ENCODE data around the gene EIF5A.
A peak's percentile ranks its signal among the peaks of the same experiment; 100 is the strongest.

EIF5A gene

DNA sequence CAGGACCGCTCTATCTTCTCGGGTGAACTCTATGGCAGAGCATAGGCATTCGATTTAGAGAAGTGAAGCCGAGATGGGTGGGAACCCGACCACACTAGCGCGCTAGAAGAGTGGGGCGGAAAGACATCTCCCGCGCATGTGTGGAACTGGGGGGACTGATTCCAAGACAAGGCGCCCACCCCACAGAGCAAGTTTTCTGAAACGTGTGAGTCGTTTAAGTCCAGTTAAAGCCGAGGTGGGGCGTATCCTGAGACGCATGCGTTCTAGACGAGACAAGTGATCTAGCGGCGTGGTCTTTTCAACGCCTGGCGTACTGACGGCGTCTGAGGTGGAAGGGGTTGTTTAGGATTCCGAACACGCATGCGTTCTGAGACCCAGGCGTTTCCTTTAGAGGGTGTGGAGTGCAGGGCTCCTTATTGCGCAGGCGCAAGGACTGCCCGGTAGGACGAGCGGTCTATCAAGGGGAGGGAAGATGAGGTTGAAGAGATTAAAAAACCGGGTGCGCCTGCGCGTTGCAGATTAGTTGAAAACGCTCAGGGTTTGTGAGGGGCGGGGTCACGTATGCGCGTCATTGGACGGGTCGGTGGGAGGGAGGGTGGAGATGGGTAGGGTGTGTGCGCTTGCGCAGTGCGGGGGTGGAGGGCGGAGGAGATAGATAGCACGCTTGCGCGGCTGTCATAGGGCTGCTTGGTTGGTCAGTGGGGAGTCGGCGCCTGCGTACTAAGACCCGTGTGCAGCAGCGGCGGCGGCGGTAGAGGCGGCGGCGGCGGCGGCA is at the start of gene EIF5A:
Gene EIF5A, plus strand, starts transcription at position 718 of the 775 bp plus-strand sequence. CDS start 2,008 bp downstream, outside the sequence.
- DNase-seq (ENCODE audit: low spot score) = peak; percentile 94
- peak; percentile 93 for FAIRE-seq

DNA sequence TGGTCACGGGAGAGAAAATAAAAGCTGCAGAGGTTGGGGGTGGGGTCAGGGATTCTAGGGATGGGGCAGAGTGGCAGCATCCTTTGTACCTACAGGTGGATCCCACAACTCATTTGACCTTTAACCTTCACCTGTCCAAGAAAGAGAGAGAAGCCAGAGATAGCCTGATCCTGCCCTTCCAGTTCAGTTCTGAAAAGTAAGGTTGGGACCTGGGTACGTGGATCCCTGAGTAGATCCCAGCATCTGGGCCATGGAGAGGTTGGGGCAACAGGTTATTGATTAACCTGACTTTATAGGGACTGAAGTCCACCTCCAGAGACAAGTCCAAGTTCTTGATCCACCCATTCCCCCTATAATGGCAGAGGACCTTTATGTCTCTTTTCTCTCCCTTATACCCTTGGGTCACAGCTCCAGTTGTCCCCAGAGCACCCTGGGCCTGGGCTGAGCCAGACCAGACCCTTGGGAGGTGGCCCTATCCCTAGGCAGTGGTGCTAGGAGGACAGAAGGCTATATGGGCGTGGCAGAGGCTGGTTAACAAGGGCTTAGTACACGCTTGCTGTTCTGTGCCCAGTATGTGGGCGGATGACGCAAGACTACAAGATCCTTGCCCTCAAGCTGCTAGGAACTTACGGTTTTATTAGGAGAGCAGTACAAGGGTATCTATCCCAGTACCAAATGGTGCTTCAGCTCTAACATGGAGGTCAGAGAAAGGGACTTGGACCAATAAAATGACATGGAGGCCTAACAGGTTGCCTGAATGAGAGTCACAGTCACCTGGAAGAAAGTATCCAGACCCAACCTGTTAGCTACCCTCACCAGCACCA is 48.5 kb upstream of the EIF5A start:
- no peak for FAIRE-seq
- DNase-seq (ENCODE audit: low spot score) = no peak

DNA sequence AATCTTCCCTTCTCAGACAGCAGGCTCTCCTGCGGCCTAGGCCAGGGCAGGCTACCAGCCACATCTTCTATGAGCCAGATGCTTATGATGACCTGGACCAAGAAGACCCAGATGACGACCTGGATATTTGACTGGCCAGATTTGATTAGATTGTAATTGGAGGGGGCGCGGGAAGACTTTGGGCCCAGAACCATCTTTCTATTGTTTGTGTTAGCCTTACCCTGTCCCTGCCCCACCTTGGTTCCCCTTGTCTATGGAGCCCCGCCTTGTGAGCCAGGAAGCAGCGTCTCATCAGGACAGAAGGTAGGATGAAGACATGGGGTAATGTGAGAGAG is 47.9 kb upstream of the EIF5A start:
- FAIRE-seq = no peak

DNA sequence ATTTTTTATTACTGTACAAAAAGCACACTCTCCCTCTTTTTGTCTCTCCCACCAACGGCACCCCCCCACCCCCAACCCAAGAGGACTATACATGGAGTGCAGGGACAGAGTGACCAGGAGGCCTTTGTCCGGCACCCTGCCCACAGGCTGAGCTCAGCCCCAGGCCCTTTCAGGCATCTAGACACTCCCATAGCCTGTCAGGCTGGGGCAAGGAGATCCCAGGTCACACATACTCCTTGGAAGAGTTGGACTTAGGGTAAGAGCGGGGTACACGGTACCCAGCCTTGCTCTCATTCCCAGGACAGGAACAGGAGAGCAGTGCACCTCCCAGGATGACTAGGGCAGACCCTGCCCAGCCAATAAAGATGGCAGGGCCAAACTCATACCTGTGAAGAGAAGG is 47.3 kb upstream of the EIF5A start:
- FAIRE-seq = no peak

More for the DNA sequence above, 47.9 kb upstream of the EIF5A start:
- no peak for DNase-seq (ENCODE audit: low spot score)

DNA sequence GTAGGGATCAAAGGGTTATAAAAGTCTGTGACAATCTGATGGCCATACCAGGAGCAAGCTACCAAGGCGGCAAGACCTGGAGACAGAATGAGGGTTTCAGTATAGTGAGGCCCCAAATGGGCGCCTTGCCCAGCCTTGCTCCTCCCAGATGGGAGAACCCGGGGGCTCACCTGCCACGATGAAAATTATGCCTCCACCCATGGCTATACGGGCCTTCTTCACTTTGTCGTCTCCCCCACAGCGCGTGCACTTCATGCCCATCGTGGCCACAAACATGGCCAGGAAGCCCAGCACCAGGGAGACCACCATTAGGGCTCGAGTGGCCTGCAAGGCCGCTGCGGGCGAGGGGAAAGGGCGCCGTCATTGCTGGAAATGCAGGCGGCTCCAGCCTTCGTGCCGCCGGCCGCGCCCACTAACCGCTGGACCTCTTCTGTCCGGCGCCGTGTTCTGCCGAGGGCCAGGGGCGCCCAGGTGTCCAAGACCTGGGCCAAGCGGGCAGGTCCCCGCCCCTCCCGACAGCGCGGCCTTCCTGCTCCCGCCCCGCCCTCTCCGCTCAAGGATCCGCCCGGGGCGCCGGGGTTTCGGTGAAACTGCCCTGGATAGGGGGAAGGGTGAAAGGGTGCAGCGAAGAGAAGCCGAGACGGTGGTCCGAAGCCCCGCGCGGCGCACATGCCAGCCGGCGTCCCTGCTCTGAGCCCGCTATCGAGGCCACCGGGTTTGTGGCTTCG is 46.6 kb upstream of the EIF5A start:
- no peak for DNase-seq (ENCODE audit: low spot score)
- FAIRE-seq = no peak

More for the DNA sequence above, 47.3 kb upstream of the EIF5A start:
- DNase-seq (ENCODE audit: low spot score) = no peak

DNA sequence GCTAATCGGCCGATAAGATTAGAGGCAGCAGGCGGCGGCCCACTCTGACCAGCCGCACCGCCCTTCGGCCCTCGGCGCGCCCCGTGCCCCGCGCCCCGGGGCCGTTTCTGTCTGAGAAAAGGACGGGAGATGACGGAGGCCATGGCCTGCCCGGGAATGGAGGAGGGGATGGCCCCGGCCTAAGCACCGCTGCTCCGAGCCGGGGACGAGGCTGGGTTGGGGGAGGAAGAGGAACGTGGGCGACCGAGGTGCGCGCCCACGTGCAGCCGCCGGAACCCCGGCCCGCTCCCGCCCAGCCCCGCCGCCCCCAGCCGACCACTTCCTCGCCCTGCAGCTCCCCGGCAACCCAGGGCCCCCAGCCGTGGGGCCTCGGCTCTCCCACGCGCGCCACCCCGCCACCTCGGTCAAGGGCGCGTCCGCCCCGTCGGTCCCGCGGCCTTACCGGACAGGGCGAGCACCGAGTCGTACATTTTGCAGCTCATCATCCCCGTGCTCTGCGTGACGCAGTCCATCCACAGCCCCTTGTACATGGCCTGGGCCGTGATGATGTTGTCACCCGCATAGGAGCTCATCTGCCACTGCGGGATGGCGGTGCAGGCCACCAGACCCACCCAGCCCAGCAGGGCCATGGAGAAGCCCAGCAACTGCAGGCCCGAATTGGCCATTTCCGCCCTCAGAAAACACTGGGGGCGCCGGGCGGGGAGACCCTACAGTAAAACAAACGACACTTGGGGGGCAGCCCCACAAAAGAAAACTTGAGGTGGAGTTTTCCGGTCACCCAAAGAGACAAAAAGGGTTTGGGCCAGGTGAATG is 45.8 kb upstream of the EIF5A start:
- FAIRE-seq (no peak), DNase-seq (ENCODE audit: low spot score) (no peak)

DNA sequence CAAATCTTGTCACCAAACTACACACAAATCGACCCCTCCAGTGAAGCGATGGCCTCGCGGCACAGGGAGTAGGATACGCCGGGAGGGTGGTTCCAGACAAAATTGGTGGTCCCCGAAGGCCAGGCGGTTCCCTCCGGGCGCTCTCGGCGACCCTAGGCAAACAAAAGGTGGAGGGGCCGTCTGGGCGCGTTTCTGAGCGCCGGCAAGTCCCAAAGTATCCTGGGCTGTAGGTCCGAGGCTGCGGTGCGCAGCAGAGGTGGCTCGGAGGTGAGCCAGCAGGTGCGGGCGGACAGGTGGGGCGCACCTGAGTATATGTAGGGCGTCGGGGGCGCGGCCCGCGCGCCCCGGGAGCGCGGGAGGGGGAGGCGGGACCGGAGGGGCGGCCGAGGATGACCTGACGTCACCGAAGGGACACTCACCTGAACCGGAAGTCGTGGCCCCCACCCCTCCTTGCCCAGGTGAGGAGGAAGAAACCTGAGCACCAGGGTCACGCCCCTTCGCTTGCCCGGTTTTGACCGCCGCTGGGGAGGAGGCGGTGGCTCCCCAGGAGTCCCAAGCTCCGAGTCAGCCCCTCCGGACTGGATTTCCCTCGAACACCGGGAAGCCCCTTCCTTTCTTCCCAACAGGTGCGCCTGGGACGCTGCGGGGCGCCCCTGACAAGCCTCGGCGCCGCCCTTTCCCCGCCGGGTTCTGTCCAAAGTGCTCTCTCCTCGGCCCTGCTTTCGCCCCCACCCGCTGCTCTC is 45.1 kb upstream of the EIF5A start, which contains the start of gene CLDN7:
Gene CLDN7, minus strand, starts transcription at position 287 of the 743 bp plus-strand sequence. CDS start 435 bp downstream, outside the sequence.
- no peak for DNase-seq (ENCODE audit: low spot score)
- FAIRE-seq = no peak

DNA sequence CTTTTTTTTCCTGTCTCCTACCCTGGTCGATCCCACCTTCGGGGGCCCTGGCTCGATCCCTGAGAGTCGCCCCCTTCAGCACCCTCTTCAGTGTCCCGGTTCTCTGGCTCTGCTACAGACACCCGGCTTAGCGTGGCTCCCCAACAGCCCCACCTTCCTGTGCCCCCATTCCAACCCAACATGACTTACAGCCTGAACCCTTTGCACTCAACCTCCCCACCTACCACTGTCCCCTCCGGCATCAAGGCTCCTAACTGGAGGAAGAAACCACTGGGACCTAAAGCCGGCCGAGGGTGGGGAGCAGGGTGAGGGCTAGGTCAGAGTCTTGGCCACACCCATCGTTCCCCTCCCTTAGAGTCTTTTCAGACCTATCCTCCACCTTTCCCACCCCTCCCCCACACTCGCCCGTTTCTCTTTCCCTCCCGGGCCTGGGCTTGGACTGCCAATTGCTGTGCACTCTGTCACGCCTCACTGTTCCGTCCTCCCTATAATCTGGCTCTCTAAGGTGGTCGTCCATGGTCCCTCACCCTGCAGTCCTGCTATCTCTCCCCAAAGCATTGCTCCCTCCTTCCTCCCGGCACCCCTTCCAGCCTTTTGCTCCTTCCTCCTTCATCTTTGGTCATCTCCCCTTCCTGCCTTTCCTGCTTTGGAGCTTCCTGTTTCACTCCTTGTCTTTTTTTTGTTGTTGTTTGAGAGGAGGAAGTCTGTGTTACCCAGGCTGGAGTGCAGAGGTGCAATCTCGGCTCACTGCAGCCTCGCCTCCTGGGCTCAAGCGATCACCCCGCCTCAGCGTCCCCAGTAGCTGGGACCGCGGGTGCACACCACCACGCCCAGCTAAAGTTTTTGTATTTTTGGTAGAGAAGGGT is 44.3 kb upstream of the EIF5A start:
- FAIRE-seq = no peak

DNA sequence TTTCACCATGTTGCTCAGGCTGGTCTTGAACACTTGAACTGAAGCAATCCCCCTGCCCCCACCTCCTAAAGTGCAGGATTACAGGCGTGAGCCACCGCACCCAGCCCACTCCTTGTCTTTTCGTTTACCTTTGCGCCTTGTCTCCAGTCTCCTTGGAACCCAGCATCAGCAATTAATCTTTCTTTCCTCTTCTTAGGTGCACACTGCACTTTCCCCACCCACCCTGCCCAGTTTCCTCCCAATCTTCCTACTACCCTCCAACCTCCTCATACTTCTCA is 43.7 kb upstream of the EIF5A start:
- no peak for FAIRE-seq
- DNase-seq (ENCODE audit: low spot score) = no peak

More for the DNA sequence above, 44.3 kb upstream of the EIF5A start:
- DNase-seq (ENCODE audit: low spot score) = no peak

DNA sequence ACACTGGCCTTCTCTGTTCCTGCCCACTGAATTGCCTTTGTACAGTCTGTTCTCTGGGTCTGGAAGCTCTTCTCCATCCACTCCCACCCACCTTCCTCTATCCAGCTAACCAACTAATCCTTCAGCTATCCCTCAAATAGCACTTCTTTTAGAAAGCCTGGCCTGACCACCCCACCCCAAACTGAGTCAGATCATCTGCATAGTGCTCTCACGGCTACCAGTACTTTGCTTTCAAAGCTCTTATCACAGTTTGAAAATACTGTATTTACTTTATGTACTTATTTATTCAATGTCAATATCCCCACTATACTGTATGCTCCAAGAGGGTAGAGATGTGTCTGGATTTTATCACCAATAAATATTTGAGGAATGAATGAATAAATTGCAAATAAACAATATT is 40.6 kb upstream of the EIF5A start:
- FAIRE-seq = no peak
- DNase-seq (ENCODE audit: low spot score) = no peak

DNA sequence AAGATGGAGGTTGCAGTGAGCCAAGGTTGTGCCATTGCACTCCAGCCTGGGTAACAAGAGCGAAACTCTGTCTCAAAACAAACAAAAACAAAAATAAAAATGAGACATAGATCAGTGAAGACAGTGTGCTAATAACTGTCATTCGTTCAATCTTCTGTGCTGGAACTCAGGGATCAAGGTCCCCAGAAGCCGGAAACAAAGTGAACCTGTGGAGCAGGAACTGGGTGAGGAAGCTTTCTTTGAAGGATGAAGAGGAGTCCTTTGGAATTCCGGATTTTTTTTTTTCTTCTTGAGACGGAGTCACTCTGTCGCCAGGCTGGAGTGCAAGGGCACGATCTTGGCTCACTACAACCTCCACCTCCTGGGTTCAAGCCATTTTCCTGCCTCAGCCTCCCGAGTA is 28.0 kb upstream of the EIF5A start:
- FAIRE-seq (no peak), DNase-seq (ENCODE audit: low spot score) (no peak)

DNA sequence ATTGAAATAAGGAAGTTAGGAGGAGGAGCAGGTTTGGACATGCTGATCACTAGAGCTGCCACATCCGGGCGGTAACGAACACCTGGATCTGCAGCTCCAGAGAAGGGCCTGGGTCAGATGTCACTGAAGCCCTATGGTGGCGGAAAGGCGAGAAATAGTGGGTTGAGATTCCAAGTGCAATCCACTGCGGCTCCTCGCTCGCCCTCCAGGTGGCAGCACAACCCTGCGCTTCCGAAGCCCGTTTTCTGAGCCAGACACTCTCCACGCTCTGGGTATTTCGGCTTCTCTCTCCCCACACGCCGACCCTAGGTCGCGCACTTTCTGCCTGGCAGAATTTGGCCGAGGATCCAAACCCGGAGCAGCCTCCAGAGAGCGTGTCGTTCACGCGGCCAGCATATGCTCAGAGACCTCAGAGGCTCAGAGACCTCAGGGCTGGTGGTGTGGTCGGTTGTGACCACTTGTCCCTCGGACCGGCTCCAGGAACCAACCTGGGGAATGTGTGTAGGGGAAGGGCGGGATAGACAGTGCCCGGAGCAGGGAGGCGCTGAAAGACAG is 26.8 kb upstream of the EIF5A start:
- FAIRE-seq = no peak
- DNase-seq (ENCODE audit: low spot score) = peak; percentile 69

DNA sequence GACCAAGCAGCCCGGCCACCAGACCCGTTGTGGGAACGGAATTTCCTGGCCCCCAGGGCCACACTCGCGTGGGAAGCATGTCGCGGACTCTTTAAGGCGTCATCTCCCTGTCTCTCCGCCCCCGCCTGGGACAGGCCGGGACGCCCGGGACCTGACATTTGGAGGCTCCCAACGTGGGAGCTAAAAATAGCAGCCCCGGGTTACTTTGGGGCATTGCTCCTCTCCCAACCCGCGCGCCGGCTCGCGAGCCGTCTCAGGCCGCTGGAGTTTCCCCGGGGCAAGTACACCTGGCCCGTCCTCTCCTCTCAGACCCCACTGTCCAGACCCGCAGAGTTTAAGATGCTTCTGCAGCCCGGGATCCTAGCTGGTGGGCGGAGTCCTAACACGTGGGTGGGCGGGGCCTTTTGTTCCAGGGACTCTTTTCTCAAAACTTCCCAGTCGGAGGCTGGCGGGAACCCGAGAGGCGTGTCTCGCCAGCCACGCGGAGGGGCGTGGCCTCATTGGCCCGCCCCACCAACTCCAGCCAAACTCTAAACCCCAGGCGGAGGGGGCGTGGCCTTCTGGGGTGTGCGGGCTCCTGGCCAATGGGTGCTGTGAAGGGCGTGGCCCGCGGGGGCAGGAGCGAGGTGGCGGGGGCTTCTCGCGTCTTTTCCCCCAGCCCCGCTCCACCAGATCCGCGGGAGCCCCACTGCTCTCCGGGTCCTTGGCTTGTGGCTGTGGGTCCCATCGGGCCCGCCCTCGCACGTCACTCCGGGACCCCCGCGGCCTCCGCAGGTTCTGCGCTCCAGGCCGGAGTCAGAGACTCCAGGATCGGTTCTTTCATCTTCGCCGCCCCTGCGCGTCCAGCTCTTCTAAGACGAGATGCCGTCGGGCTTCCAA is 26.1 kb upstream of the EIF5A start, which contains the start of gene SLC2A4:
Gene SLC2A4, plus strand, starts transcription at position 645 of the 879 bp plus-strand sequence. Its CDS starts 217 bp downstream, at position 862.
- FAIRE-seq = no peak
- peak; percentile 93 for DNase-seq (ENCODE audit: low spot score)

DNA sequence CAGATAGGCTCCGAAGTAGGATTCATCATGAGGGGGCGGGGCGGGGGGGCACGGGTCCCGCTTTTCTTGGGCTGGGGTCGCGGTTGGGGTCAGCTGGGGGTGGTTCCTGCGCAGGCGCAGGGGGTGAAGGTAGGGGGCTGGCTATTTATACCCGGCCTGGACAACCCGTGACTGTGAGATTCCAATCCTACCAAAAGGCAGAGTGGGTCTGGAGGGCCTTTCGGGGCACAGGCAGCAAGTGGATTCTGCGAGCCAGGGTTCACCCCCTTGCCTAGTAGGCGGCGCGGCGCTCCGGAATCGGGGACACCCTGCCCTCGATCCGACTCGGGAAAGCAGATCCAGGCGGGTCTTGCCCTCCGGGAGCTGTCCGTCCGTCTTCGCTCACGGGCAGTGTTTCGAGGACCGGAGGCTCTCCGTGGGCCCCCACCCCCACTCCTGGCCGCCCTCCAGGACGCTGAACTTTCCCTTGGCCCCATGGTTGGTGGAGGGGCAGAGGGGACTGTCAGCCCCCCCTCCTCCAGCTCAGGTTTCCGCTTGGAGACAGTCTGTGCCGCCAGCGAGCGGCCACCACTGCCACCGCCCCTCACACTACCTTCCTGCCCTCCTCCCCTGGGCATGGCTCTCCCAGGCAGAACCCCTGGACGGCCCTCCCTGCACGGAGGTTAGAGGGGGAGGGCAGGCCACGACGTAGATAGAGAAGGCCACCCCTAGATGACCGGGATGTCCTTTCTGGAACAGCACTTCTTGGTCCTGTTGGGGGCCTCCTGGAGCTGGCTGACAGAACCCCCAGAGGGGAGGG is 25.3 kb upstream of the EIF5A start:
- FAIRE-seq = no peak
- DNase-seq (ENCODE audit: low spot score) = no peak

DNA sequence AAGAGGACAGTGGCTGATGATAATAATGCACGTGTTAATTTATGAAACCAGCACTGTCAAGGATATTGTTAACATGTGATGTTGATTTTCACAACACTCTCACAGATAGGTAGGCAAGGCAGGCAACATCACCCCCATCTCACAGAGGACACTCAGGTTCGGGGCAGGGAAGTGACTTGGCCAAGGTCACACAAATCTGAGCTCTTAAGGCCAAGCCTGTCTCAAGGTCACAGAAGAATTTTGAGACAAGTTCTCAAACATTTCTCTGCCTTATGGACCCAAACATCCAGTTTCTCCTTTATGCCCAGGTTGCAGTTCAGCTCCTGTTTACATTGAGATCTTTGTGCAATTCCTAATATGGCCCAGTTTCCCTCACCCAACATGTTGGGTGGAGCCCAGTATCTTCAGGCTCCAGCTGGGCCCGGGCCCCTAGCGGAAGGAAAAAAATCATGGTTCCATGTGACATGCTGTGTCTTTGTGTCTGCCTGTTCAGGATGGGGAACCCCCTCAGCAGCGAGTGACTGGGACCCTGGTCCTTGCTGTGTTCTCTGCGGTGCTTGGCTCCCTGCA is 24.6 kb upstream of the EIF5A start:
- FAIRE-seq = no peak
- no peak for DNase-seq (ENCODE audit: low spot score)

DNA sequence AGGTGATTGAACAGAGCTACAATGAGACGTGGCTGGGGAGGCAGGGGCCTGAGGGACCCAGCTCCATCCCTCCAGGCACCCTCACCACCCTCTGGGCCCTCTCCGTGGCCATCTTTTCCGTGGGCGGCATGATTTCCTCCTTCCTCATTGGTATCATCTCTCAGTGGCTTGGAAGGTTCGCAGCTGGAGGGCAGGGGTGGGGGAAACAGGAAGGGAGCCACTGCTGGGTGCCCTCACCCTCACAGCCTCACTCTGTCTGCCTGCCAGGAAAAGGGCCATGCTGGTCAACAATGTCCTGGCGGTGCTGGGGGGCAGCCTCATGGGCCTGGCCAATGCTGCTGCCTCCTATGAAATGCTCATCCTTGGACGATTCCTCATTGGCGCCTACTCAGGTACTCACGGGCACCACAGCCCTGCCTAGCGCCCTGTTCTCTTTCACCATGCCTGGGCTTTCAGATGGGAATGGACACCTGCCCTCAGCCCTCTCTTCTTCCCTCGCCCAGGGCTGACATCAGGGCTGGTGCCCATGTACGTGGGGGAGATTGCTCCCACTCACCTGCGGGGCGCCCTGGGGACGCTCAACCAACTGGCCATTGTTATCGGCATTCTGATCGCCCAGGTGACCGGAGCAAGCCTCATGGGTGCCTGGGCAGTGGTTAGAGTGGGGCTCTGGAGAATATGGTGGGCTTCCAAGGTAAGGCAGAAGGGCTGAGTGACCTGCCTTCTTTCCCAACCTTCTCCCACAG is 23.8 kb upstream of the EIF5A start:
- DNase-seq (ENCODE audit: low spot score) = no peak
- FAIRE-seq = no peak
